MCF 10A (cell line): Measurements from ENCODE around the gene PIK3IP1. TPM values are rescaled to one million over a fixed set of nuclear protein-coding genes. Genes with fewer than 3 reads are reported as not detected.

Experiments used
- BruUV-seq: library from RNA; stranded (reverse); fragments of 400-500 nt; replicated peaks from 2 replicates; lab custom pipeline; 2021; lab: Mats Ljungman, UMichigan
- CTCF ChIA-PET: fragments of 300-600 bp; sonication (Branson Sonifier 250); formaldehyde crosslinking; extraction: SDS; loops from one replicate; lab custom pipeline; 2021; ENCODE audit warnings: antibody characterized with exemption, inconsistent platforms; lab: Yijun Ruan, JAX
- POLR2A ChIA-PET: fragments of 300-600, 350-650 bp; sonication (Branson Sonifier 250); formaldehyde crosslinking; extraction: SDS; loops from one replicate; lab custom pipeline; 2020; ENCODE audit warnings: antibody characterized with exemption, inconsistent platforms; lab: Yijun Ruan, JAX
- DNase-seq: peaks from one replicate; pipeline ENCODE4 v3.0.0-alpha.2; 2018; ENCODE audit not compliant: unreplicated experiment
- H3K27ac Mint-ChIP-seq: one replicate; pipeline ENCODE4 v1.8.0; 2022; ENCODE audit warnings: mild to moderate bottlenecking, low read depth, mixed read lengths; ENCODE audit not compliant: unreplicated experiment
- H3K27me3 Mint-ChIP-seq: one replicate; pipeline ENCODE4 v1.8.0; 2022; ENCODE audit warnings: mixed read lengths; ENCODE audit not compliant: insufficient read depth, unreplicated experiment
- H3K36me3 Mint-ChIP-seq: one replicate; pipeline ENCODE4 v1.8.0; 2022; ENCODE audit warnings: mild to moderate bottlenecking, moderate library complexity, mixed read lengths; ENCODE audit not compliant: insufficient read depth, unreplicated experiment
- H3K4me1 Mint-ChIP-seq: one replicate; pipeline ENCODE4 v1.8.0; 2022; ENCODE audit warnings: mixed read lengths; ENCODE audit not compliant: insufficient read depth, unreplicated experiment
- H3K4me3 Mint-ChIP-seq: one replicate; pipeline ENCODE4 v1.8.0; 2022; ENCODE audit warnings: mild to moderate bottlenecking, moderate library complexity, mixed read lengths; ENCODE audit not compliant: unreplicated experiment
- H3K9me3 Mint-ChIP-seq: one replicate; pipeline ENCODE4 v1.8.0; 2022; ENCODE audit warnings: mixed read lengths; ENCODE audit not compliant: unreplicated experiment
- CTCF ChIP-seq: fragments of 200-600 bp; IDR thresholded peaks from one replicate; pipeline ENCODE4 v1.8.0; 2022; ENCODE audit warnings: antibody characterized with exemption, mild to moderate bottlenecking; ENCODE audit not compliant: unreplicated experiment
- intact Hi-C: fragments of 100-400 bp; cut with micrococcal nuclease; formaldehyde crosslinking; loops from 2 replicates; pipeline ENCODE4 v1.14.1; 2022
- total RNA-seq: library from RNA; stranded (reverse); gene quantifications from 2 replicates; pipeline ENCODE4 v1.2.3, GENCODE V29; 2022

The PIK3IP1 gene
- total RNA-seq, 1 experiment from 2014 or later, result 0.93 TPM

GRCh38 chr22:31263896-31264640, 28.2 kb downstream of the PIK3IP1 start:
- Mint-ChIP-seq H3K9me3 (no peaks in the 10 kb centered on the region), H3K27me3 (no peaks in the 10 kb centered on the region), H3K27ac (no peak overlapping the region), H3K4me1 (peaks cover 11% of the 10 kb centered on the region), H3K36me3 (peaks cover 100% of the 10 kb centered on the region), H3K4me3 (no peak overlapping the region)
- intact Hi-C loops, result no loop called here
- no peak for TF ChIP-seq CTCF
- no peak for DNase-seq
- ChIA-PET POLR2A (interaction anchor here (0.7 to 2.1 kb wide), 4 partner anchors 10 to 86 kb away, joined by 3 to 8 read pairs (median 4); no protein-coding TSS in a partner anchor), CTCF (interaction anchor here (0.9 to 5.1 kb wide), 2 partner anchors 8 to 10 kb away, joined by 4 to 30 read pairs; no protein-coding TSS in a partner anchor)
- BruUV-seq, result no TSS peak

- no peak for DNase-seq
- Mint-ChIP-seq H3K27me3 (no peaks in the 10 kb centered on the region), H3K27ac (no peak overlapping the region), H3K36me3 (peaks cover 100% of the 10 kb centered on the region), H3K4me3 (no peak overlapping the region), H3K9me3 (no peaks in the 10 kb centered on the region), H3K4me1 (peaks cover 11% of the 10 kb centered on the region)
- no TSS peak for BruUV-seq
- CTCF ChIA-PET, result interaction anchor here (0.6 to 5.1 kb wide), 2 partner anchors 10 to 177 kb away, joined by 3 to 30 read pairs; no protein-coding TSS in a partner anchor
- intact Hi-C loops, result no loop called here
- TF ChIP-seq CTCF, result no peak
- POLR2A ChIA-PET, result interaction anchor here (0.7 to 2.1 kb wide), 6 partner anchors 9 to 29 kb away, joined by 3 to 8 read pairs (median 4); partner anchors contain the start of gene PIK3IP1
Measured at GRCh38 chr22:31262312-31263133, 29.8 kb downstream of the PIK3IP1 start.

GRCh38 chr22:31260474-31260856, 31.8 kb downstream of the PIK3IP1 start:
- Mint-ChIP-seq H3K4me3 (no peak overlapping the region), H3K27me3 (no peaks in the 10 kb centered on the region), H3K9me3 (no peaks in the 10 kb centered on the region), H3K36me3 (peaks cover 90% of the 10 kb centered on the region), H3K27ac (peak overlapping the region; percentile 33), H3K4me1 (peaks cover 21% of the 10 kb centered on the region)
- BruUV-seq, result TSS peak; percentile 2
- DNase-seq, result no peak
- TF ChIP-seq CTCF, result no peak
- ChIA-PET POLR2A (no interaction called here), CTCF (interaction anchor here (0.6 to 5.1 kb wide), 2 partner anchors 12 to 38 kb away, joined by 3 to 30 read pairs; no protein-coding TSS in a partner anchor)
- intact Hi-C loops, result no loop called here
